ENCODE measurements around the gene ADAMTS17.

ADAMTS17 gene

DNA sequence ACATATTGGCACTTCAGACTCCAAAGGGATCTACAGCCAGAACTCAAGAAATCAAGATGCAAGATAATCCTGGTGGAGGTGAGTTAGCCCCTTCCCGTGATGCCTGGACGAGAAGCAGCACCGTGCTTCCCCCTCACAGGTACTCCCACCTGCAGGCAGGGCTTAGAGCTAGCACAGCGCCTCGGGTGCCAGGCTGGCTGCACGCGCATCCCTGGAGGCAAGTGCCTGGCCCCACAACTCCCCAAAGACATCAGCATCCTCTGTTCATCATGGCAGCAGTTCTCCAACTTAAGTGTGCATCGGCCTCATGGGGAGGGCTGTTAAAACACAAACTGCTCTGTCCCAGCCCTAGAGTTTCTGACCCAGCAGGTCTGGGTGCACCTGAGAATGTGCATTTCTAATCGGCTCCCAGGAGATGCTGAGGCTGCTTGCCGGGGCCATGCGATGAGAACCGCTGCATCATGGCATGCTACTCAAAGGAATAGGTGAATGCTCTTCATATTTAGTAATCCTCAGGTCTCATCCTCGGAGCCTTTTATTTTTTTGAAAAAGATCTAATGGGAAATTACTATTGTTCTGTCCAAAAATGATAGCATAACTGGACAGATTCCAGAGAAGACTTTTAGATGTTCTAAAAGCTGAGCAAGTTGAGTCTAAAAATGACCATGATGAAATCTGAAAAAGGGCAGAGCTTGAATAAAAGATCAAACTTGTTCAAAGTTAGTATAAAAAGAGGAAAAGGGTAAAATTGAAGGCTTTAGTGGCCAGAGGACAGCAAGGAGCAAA, 244.2 kb downstream of the ADAMTS17 start:
- Histone ChIP-seq H3K4me3 (ENCODE audit: insufficient read length, low read depth) (no peak overlapping the region), H3K9ac (ENCODE audit: insufficient read length, low read depth) (no peak overlapping the region), H3K9me3 (ENCODE audit: insufficient read depth, low read length) (no peaks in the 10 kb centered on the region), H3K4me1 (ENCODE audit: insufficient read depth, insufficient read length) (no peaks in the 10 kb centered on the region), H3K27me3 (ENCODE audit: insufficient read depth, insufficient read length) (no peaks in the 10 kb centered on the region), H3K36me3 (ENCODE audit: insufficient read depth, insufficient read length, low read length) (no peaks in the 10 kb centered on the region)
- no peak for TF ChIP-seq YY1 (IDR thresholded peaks at IDR 0.05; ENCODE audit: insufficient read depth, insufficient read length)
- no peak for TF ChIP-seq SUZ12 (IDR thresholded peaks at IDR 0.05; ENCODE audit: extremely low read depth, insufficient read depth, insufficient read length)
- no peak for TF ChIP-seq ZNF274 (IDR thresholded peaks at IDR 0.05; ENCODE audit: low read depth, low read length)
- no peak for DNase-seq (ENCODE audit: low read depth, low spot score)

DNA sequence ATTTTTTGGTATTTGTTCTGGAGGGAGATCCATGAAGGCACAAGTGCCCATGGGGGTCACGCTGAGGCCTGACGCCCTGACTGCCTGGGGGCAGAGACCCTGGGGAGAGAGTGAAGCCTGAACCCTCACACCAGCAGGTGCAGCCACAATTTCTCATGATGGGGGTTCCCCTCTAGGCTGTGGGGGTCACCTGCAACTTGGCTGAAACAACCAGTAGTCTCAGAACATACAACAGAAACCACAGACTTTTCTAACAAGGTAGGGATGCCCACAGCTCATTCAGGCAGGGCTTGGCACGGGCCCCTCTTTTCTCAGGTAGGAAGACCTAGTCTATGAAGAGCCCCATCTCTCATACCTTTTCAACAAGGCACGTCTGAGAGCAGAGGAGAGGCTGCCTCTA, 245.1 kb downstream of the ADAMTS17 start:
- no peak for TF ChIP-seq YY1 (IDR thresholded peaks at IDR 0.05; ENCODE audit: insufficient read depth, insufficient read length)
- no peak for TF ChIP-seq SUZ12 (IDR thresholded peaks at IDR 0.05; ENCODE audit: extremely low read depth, insufficient read depth, insufficient read length)
- no peak for TF ChIP-seq ZNF274 (IDR thresholded peaks at IDR 0.05; ENCODE audit: low read depth, low read length)

DNA sequence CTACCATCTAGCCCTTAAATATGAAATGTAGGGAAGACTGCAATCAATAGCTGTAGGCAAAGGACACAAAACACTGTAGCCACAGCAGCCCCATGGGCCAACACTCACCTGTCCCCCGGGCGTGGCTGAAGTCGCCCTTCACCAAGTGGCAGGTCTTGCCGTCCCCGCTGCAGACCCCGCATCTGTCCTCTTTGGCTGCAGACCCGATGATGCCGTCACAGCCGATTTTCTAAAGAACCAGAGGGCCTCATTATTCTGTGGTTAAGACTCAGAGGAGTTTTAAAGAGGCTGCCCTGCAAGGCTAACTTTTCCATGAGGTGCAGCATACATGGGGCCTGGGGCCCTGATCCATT, 245.6 kb downstream of the ADAMTS17 start:
- Histone ChIP-seq H3K36me3 (ENCODE audit: insufficient read depth, insufficient read length, low read length) (no peaks in the 10 kb centered on the region), H3K4me1 (ENCODE audit: insufficient read depth, insufficient read length) (no peaks in the 10 kb centered on the region), H3K4me3 (ENCODE audit: insufficient read length, low read depth) (no peak overlapping the region), H3K9me3 (ENCODE audit: insufficient read depth, low read length) (no peaks in the 10 kb centered on the region), H3K9ac (ENCODE audit: insufficient read length, low read depth) (no peak overlapping the region), H3K27me3 (ENCODE audit: insufficient read depth, insufficient read length) (no peaks in the 10 kb centered on the region)
- no peak for TF ChIP-seq YY1 (IDR thresholded peaks at IDR 0.05; ENCODE audit: insufficient read depth, insufficient read length)
- TF ChIP-seq SUZ12 (IDR thresholded peaks at IDR 0.05; ENCODE audit: extremely low read depth, insufficient read depth, insufficient read length), result no peak
- TF ChIP-seq ZNF274 (IDR thresholded peaks at IDR 0.05; ENCODE audit: low read depth, low read length), result no peak
- DNase-seq (ENCODE audit: low read depth, low spot score), result no peak

More for the DNA sequence above, 245.1 kb downstream of the ADAMTS17 start:
- H3K9ac ChIP-seq (ENCODE audit: insufficient read length, low read depth), result no peak overlapping the region
- H3K36me3 ChIP-seq (ENCODE audit: insufficient read depth, insufficient read length, low read length), result no peaks in the 10 kb centered on the region
- H3K4me3 ChIP-seq (ENCODE audit: insufficient read length, low read depth), result no peak overlapping the region
- H3K27me3 ChIP-seq (ENCODE audit: insufficient read depth, insufficient read length), result no peaks in the 10 kb centered on the region
- no peaks in the 10 kb centered on the region for H3K4me1 ChIP-seq (ENCODE audit: insufficient read depth, insufficient read length)
- H3K9me3 ChIP-seq (ENCODE audit: insufficient read depth, low read length), result no peaks in the 10 kb centered on the region
- no peak for DNase-seq (ENCODE audit: low read depth, low spot score)

DNA sequence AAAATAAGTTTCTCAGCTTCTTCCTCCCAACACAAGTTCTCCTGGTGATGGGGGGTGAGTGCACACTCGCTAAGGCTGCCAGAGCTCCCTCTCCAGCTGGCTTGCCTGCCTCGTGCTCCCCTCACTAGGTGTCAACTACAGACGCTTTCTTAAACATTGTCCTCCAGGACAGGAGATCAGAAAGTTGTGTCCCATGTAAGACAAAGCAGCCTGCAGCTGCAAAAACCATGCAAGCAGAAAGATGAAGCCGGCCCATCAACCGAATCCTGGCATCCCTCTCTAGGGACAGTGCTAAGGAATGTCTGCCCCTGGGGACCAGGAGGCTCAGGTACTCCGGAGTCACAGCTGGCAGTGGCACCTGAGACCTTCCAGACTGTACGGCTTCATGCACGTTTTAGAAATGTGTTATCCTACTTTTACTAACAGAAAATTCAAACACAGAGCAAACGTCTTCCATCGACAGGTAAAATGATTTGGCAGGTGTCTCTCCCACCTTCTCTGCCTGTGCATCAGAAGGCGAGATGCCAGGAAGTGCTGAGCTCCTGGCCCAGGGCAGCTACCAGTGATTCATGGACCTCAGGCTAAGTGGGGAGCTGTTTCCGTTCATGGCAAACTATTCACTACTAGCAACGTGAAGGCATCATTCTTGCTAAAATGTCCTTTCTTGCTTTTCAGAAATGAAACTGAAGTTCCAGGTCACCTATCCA, 246.1 kb downstream of the ADAMTS17 start:
- DNase-seq (ENCODE audit: low read depth, low spot score), result no peak
- no peak overlapping the region for H3K4me3 ChIP-seq (ENCODE audit: insufficient read length, low read depth)
- no peak for TF ChIP-seq YY1 (IDR thresholded peaks at IDR 0.05; ENCODE audit: insufficient read depth, insufficient read length)
- TF ChIP-seq ZNF274 (IDR thresholded peaks at IDR 0.05; ENCODE audit: low read depth, low read length), result no peak
- no peak for TF ChIP-seq SUZ12 (IDR thresholded peaks at IDR 0.05; ENCODE audit: extremely low read depth, insufficient read depth, insufficient read length)
- H3K9ac ChIP-seq (ENCODE audit: insufficient read length, low read depth), result no peak overlapping the region
- H3K9me3 ChIP-seq (ENCODE audit: insufficient read depth, low read length), result no peaks in the 10 kb centered on the region
- no peaks in the 10 kb centered on the region for H3K36me3 ChIP-seq (ENCODE audit: insufficient read depth, insufficient read length, low read length)
- H3K4me1 ChIP-seq (ENCODE audit: insufficient read depth, insufficient read length), result no peaks in the 10 kb centered on the region
- no peaks in the 10 kb centered on the region for H3K27me3 ChIP-seq (ENCODE audit: insufficient read depth, insufficient read length)

DNA sequence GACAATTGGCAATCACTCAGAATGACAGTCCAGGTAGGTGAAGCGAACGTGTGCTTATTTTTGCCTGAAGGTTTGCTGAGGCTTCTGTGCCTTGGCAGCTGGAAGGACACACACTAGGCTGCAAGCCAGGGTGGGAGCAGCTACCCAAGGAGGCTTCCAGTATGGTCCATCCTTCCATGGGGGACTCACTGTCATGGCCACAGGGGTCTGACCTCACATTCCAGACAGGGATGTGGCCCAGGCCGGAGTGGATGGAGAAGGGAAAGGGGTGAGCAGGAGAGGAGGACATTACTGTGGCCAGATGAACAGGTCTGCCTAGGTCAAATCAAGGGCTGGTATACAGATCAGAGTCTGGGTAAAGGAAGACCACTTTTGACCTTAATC, 247.7 kb downstream of the ADAMTS17 start:
- Histone ChIP-seq H3K4me1 (ENCODE audit: insufficient read depth, insufficient read length) (peaks cover 4% of the 10 kb centered on the region), H3K36me3 (ENCODE audit: insufficient read depth, insufficient read length, low read length) (no peaks in the 10 kb centered on the region), H3K27me3 (ENCODE audit: insufficient read depth, insufficient read length) (no peaks in the 10 kb centered on the region), H3K4me3 (ENCODE audit: insufficient read length, low read depth) (no peak overlapping the region), H3K9me3 (ENCODE audit: insufficient read depth, low read length) (no peaks in the 10 kb centered on the region), H3K9ac (ENCODE audit: insufficient read length, low read depth) (no peak overlapping the region)
- DNase-seq (ENCODE audit: low read depth, low spot score), result no peak
- TF ChIP-seq ZNF274 (IDR thresholded peaks at IDR 0.05; ENCODE audit: low read depth, low read length), result no peak
- TF ChIP-seq SUZ12 (IDR thresholded peaks at IDR 0.05; ENCODE audit: extremely low read depth, insufficient read depth, insufficient read length), result no peak
- TF ChIP-seq YY1 (IDR thresholded peaks at IDR 0.05; ENCODE audit: insufficient read depth, insufficient read length), result no peak

DNA sequence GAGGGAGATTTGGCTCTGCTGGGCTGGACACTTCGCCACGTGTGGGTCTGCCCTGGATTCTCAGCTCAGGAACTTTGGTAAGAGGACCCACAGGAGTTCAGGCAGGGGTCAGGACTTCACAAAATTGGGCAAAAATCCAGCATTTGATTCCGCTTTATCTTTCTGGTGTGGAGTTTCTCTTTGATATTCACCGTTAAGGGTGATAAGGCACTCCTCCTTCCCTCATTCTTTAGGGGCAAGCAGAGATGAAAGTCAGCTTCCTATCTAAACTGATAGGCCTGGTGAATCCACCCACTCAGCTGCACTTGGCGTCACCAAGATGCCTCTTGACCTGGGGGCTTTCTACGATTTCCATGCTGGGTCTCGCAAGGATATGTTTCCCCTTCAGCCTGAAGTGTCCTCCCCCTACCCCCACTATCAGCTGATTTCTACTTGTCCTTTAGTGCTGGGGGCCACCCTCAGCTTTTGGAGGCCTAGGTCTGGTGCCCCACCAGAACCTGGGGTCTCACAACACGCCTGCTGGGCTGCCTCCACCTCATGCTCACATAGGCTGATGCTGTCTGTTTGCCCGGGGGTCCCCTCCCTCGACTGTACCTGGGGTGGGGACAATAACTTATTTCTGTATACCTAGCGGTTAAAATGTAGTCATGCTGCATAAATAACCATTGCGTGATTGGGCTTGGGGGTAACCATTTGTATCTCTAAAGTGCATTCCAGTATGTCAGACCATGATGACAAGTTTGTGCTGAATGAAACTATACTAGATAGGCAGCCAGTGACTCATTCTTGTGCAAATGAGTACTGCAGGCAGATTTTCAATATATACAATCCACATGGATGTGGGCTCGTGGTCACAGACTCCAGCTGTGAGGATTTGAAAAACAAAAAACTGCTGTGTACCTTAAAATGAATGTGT, 248.3 kb downstream of the ADAMTS17 start:
- DNase-seq (ENCODE audit: low read depth, low spot score), result no peak
- TF ChIP-seq YY1 (IDR thresholded peaks at IDR 0.05; ENCODE audit: insufficient read depth, insufficient read length) (no peak), SUZ12 (IDR thresholded peaks at IDR 0.05; ENCODE audit: extremely low read depth, insufficient read depth, insufficient read length) (no peak), ZNF274 (IDR thresholded peaks at IDR 0.05; ENCODE audit: low read depth, low read length) (no peak)
- peaks cover 4% of the 10 kb centered on the region for H3K4me1 ChIP-seq (ENCODE audit: insufficient read depth, insufficient read length)
- no peak overlapping the region for H3K9ac ChIP-seq (ENCODE audit: insufficient read length, low read depth)
- no peaks in the 10 kb centered on the region for H3K36me3 ChIP-seq (ENCODE audit: insufficient read depth, insufficient read length, low read length)
- no peak overlapping the region for H3K4me3 ChIP-seq (ENCODE audit: insufficient read length, low read depth)
- H3K9me3 ChIP-seq (ENCODE audit: insufficient read depth, low read length), result no peaks in the 10 kb centered on the region
- H3K27me3 ChIP-seq (ENCODE audit: insufficient read depth, insufficient read length), result no peaks in the 10 kb centered on the region
